Stimulated activated CD4-positive, alpha-beta T cell treated with anti-CD3 and anti-CD28 coated beads, Interleukin-15, amount 100 ng/mL, for 48 hours (primary cell): ENCODE measurements around the gene RAB21.
A peak's percentile ranks its signal among the peaks of the same experiment; 100 is the strongest.

ENCODE experiments used
- DNase-seq, 2 donors: peaks; one replicate each; pipeline ENCODE4 v3.0.0-alpha.2; 2020; ENCODE audit warnings: low read depth in 2 of 2

RAB21 gene

GRCh38 chr12:71754461-71755145, at the start of gene RAB21:
Gene RAB21, plus strand, starts transcription at chr12:71754863. Its CDS starts 267 bp downstream, at chr12:71755130.
- peak; percentile 97 to 99 for DNase-seq

GRCh38 chr12:71704920-71705319, 49.7 kb upstream of the RAB21 start:
- no peak for DNase-seq

- DNase-seq: no peak
Observed at GRCh38 chr12:71708658-71709057, 46.0 kb upstream of the RAB21 start.

- DNase-seq: no peak
Observed at GRCh38 chr12:71710276-71711125, 44.2 kb upstream of the RAB21 start.

- no peak for DNase-seq
Observed at GRCh38 chr12:71718611-71719010, 36.1 kb upstream of the RAB21 start.

GRCh38 chr12:71719647-71720370, 34.9 kb upstream of the RAB21 start:
- DNase-seq: no peak

GRCh38 chr12:71721783-71722505, 32.7 kb upstream of the RAB21 start:
- no peak for DNase-seq

- no peak for DNase-seq
Observed at GRCh38 chr12:71725011-71725410, 29.7 kb upstream of the RAB21 start.

GRCh38 chr12:71726548-71726947, 28.1 kb upstream of the RAB21 start:
- no peak for DNase-seq

- DNase-seq: no peak
Observed at GRCh38 chr12:71727958-71728357, 26.7 kb upstream of the RAB21 start.

GRCh38 chr12:71730936-71731335, 23.7 kb upstream of the RAB21 start:
- DNase-seq: no peak

- DNase-seq: no peak
Observed at GRCh38 chr12:71731439-71732356, 23.0 kb upstream of the RAB21 start.

GRCh38 chr12:71732357-71732712, 22.3 kb upstream of the RAB21 start:
- DNase-seq: no peak

GRCh38 chr12:71737197-71737596, 17.5 kb upstream of the RAB21 start:
- no peak for DNase-seq

- no peak for DNase-seq
Observed at GRCh38 chr12:71742998-71743397, 11.7 kb upstream of the RAB21 start.

- DNase-seq: no peak
Observed at GRCh38 chr12:71744522-71745300, 10.0 kb upstream of the RAB21 start.

GRCh38 chr12:71746974-71747611, 7.6 kb upstream of the RAB21 start:
- DNase-seq: peak; percentile 15 to 25

GRCh38 chr12:71748081-71748850, 6.4 kb upstream of the RAB21 start:
- no peak for DNase-seq

- DNase-seq: no peak
Observed at GRCh38 chr12:71749666-71750065, 5.0 kb upstream of the RAB21 start.
